H9 (cell line): ENCODE results near the gene EPAS1. TPM values are rescaled to one million over a fixed set of nuclear protein-coding genes. Genes with fewer than 3 reads are reported as not detected.

Source experiments
- DNase-seq: peaks from one replicate; pipeline ENCODE4 v3.0.0-alpha.2; 2017
- H2AFZ ChIP-seq: one replicate; pipeline ENCODE4 v1.6.1; 2013; ENCODE audit warnings: mild to moderate bottlenecking, low read length, control low read depth, moderate library complexity
- H2AK5ac ChIP-seq: 2 replicates; pipeline ENCODE4 v1.6.1; 2013; ENCODE audit warnings: low read length, control low read depth, mixed read lengths; ENCODE audit not compliant: insufficient read length
- H2BK120ac ChIP-seq: one replicate; pipeline ENCODE4 v1.6.1; 2013; ENCODE audit warnings: low read depth, mild to moderate bottlenecking, low read length, control low read depth, inconsistent platforms; ENCODE audit not compliant: poor library complexity, severe bottlenecking
- H2BK12ac ChIP-seq: 2 replicates; pipeline ENCODE4 v1.6.1; 2013; ENCODE audit warnings: low read length, control low read depth, mixed read lengths, low read depth; ENCODE audit not compliant: insufficient read length
- H2BK15ac ChIP-seq: 2 replicates; pipeline ENCODE4 v1.6.1; 2013; ENCODE audit warnings: low read depth, low read length, control low read depth
- H2BK20ac ChIP-seq: one replicate; pipeline ENCODE4 v1.6.1; 2013; ENCODE audit warnings: low read depth, mild to moderate bottlenecking, low read length, control low read depth, inconsistent platforms; ENCODE audit not compliant: poor library complexity, severe bottlenecking
- H2BK5ac ChIP-seq: 2 replicates; pipeline ENCODE4 v1.6.1; 2013; ENCODE audit warnings: low read length, control low read depth, mixed read lengths; ENCODE audit not compliant: insufficient read length
- H3K14ac ChIP-seq: 2 replicates; pipeline ENCODE4 v1.6.1; 2013; ENCODE audit warnings: low read length, control low read depth; ENCODE audit not compliant: insufficient read depth
- H3K18ac ChIP-seq: 2 replicates; pipeline ENCODE4 v1.6.1; 2013; ENCODE audit warnings: low read depth, mild to moderate bottlenecking, mixed read lengths, low read length, control low read depth; ENCODE audit not compliant: insufficient read length
- H3K23ac ChIP-seq: 2 replicates; pipeline ENCODE4 v1.6.1; 2013; ENCODE audit warnings: low read length, control low read depth, mixed read lengths, low read depth; ENCODE audit not compliant: insufficient read length
- H3K23me2 ChIP-seq: 2 replicates; pipeline ENCODE4 v1.6.1; 2013; ENCODE audit warnings: low read depth, mild to moderate bottlenecking, mixed read lengths, low read length, control low read depth; ENCODE audit not compliant: insufficient read length, poor library complexity, severe bottlenecking
- H3K27ac ChIP-seq: 2 replicates; pipeline ENCODE4 v1.5.1; 2013; ENCODE audit warnings: low read length, control low read depth, mixed read lengths, low read depth; ENCODE audit not compliant: insufficient read length
- H3K27me3 ChIP-seq: 2 replicates; pipeline ENCODE4 v1.6.1; 2013; ENCODE audit warnings: low read length, control low read depth, inconsistent platforms; ENCODE audit not compliant: insufficient read depth
- H3K4ac ChIP-seq: 2 replicates; pipeline ENCODE4 v1.6.1; 2013; ENCODE audit warnings: low read depth, mild to moderate bottlenecking, control low read depth, inconsistent platforms, low read length, moderate library complexity
- H3K4me1 ChIP-seq: 2 replicates; pipeline ENCODE4 v1.6.1; 2013; ENCODE audit warnings: low read length, control low read depth, inconsistent platforms; ENCODE audit not compliant: insufficient read depth
- H3K4me2 ChIP-seq: 2 replicates; pipeline ENCODE4 v1.6.1; 2013; ENCODE audit warnings: low read length, control low read depth, mixed read lengths; ENCODE audit not compliant: insufficient read length, insufficient read depth
- H3K56ac ChIP-seq: 2 replicates; pipeline ENCODE4 v1.6.1; 2013; ENCODE audit warnings: low read depth, mild to moderate bottlenecking, mixed read lengths, low read length, control low read depth; ENCODE audit not compliant: insufficient read length
- H3K79me1 ChIP-seq: 2 replicates; pipeline ENCODE4 v1.6.1; 2013; ENCODE audit warnings: low read depth, mild to moderate bottlenecking, moderate library complexity, low read length, control low read depth, inconsistent platforms; ENCODE audit not compliant: insufficient read depth, poor library complexity, severe bottlenecking
- H3K79me2 ChIP-seq: 2 replicates; pipeline ENCODE4 v1.6.1; 2013; ENCODE audit warnings: low read length, control low read depth, inconsistent platforms; ENCODE audit not compliant: insufficient read depth
- H3K9ac ChIP-seq: 2 replicates; pipeline ENCODE4 v1.6.1; 2013; ENCODE audit warnings: low read length, control low read depth, mixed read lengths; ENCODE audit not compliant: insufficient read length; ENCODE audit errors: extremely low read depth
- H3K9me3 ChIP-seq: one replicate; pipeline ENCODE4 v1.6.1; 2013; ENCODE audit warnings: low read depth, low read length, inconsistent platforms; ENCODE audit not compliant: control insufficient read depth
- H3T11ph ChIP-seq: one replicate; pipeline ENCODE4 v1.6.1; 2013; ENCODE audit warnings: mild to moderate bottlenecking, low read length, control low read depth, inconsistent platforms
- H4K20me1 ChIP-seq: one replicate; pipeline ENCODE4 v1.6.1; 2013; ENCODE audit not compliant: control insufficient read depth, insufficient read length, insufficient read depth
- H4K5ac ChIP-seq: 2 replicates; pipeline ENCODE4 v1.6.1; 2013; ENCODE audit warnings: low read depth, mild to moderate bottlenecking, mixed read lengths, low read length, control low read depth; ENCODE audit not compliant: insufficient read length
- H4K8ac ChIP-seq: replicated peaks from 2 replicates; pipeline ENCODE4 v1.6.1; 2013; ENCODE audit warnings: low read length, control low read depth, mixed read lengths, low read depth; ENCODE audit not compliant: insufficient read length
- H4K91ac ChIP-seq: 2 replicates; pipeline ENCODE4 v1.6.1; 2013; ENCODE audit warnings: low read depth, mild to moderate bottlenecking, moderate library complexity, mixed read lengths, low read length, control low read depth; ENCODE audit not compliant: insufficient read length
- H3K27ac Mint-ChIP-seq, 3 experiments: 2 replicates in 2 of 3; 3 replicates in 1 of 3; pipeline ENCODE4 v1.8.0; 2020 to 2021; ENCODE audit warnings: mixed read lengths in 3 of 3, mild to moderate bottlenecking in 1 of 3, moderate library complexity in 1 of 3
- H3K27me3 Mint-ChIP-seq: 2 replicates; pipeline ENCODE4 v1.8.0; 2021; ENCODE audit warnings: low read depth, mild to moderate bottlenecking, moderate library complexity, mixed read lengths
- H3K36me3 Mint-ChIP-seq, 3 experiments: 2 replicates in 2 of 3; 3 replicates in 1 of 3; pipeline ENCODE4 v1.8.0; 2020 to 2021; ENCODE audit warnings: low read depth in 3 of 3, mixed read lengths in 3 of 3; ENCODE audit not compliant: insufficient read depth in 1 of 3
- H3K4me1 Mint-ChIP-seq, 2 experiments: 2 replicates each; pipeline ENCODE4 v1.8.0; 2020; ENCODE audit warnings: mixed read lengths in 2 of 2
- H3K4me3 Mint-ChIP-seq, 2 experiments: 2 replicates in 1 of 2; 3 replicates in 1 of 2; pipeline ENCODE4 v1.8.0; 2020 to 2021; ENCODE audit warnings: mild to moderate bottlenecking in 2 of 2, mixed read lengths in 2 of 2, moderate library complexity in 1 of 2
- H3K9me3 Mint-ChIP-seq, 2 experiments: 2 replicates in 1 of 2; 3 replicates in 1 of 2; pipeline ENCODE4 v1.8.0; 2020; ENCODE audit warnings: mild to moderate bottlenecking in 2 of 2, mixed read lengths in 2 of 2, moderate library complexity in 1 of 2
- CTCF ChIP-seq: fragments of 200-600 bp; sonication (generic); conservative IDR thresholded peaks from 3 replicates; pipeline ENCODE4 v1.8.0; 2021; ENCODE audit warnings: antibody characterized with exemption, mild to moderate bottlenecking
- WGBS: extraction: QIAGEN DNeasy Blood & Tissue Kit; methylation state at CpG from one replicate; pipeline ENCODE4 v1.1.7; 2013; ENCODE audit warnings: missing lambda C conversion rate, low lambda C conversion rate, mixed read lengths; ENCODE audit not compliant: insufficient read length; ENCODE audit errors: extremely low coverage; 5-methylcytosine and 5-hydroxymethylcytosine counted together
- total RNA-seq: library from RNA; stranded (reverse); gene quantifications from 2 replicates; pipeline ENCODE4 v1.2.1, GENCODE V29; 2021

Gene EPAS1
- total RNA-seq, 1 experiment from 2014 or later = 1.1 TPM

GRCh38 chr2:46411245-46411641 lies 114.0 kb downstream of the EPAS1 start:
- H3K9me3 Mint-ChIP-seq = peaks cover 3 to 7% of the 10 kb centered on the region in 2 experiments; a peak in 4 of 5 replicates

More at GRCh38 chr2:46411245-46411641, 114.0 kb downstream of the EPAS1 start:
- H3K9ac ChIP-seq = no peak overlapping the region
- H3K4ac ChIP-seq = no peak overlapping the region
- H4K8ac ChIP-seq = no peak overlapping the region
- H3K23me2 ChIP-seq = no peaks in the 10 kb centered on the region
- H4K5ac ChIP-seq = no peak overlapping the region
- no peaks in the 10 kb centered on the region for H3K9me3 ChIP-seq
- no peak for DNase-seq
- no peak overlapping the region for H3K27ac ChIP-seq
- no CpG with 5 or more reads among the region's 2 CpGs for WGBS
- H3K79me2 ChIP-seq = no peaks in the 10 kb centered on the region
- H3K27ac Mint-ChIP-seq = no peak overlapping the region
- no peak overlapping the region for H2BK12ac ChIP-seq
- H3K14ac ChIP-seq = no peak overlapping the region
- H3K27me3 ChIP-seq = no peaks in the 10 kb centered on the region
- H3K79me1 ChIP-seq = no peaks in the 10 kb centered on the region
- H2BK20ac ChIP-seq = no peak overlapping the region
- H3K4me2 ChIP-seq = no peak overlapping the region
- H3K36me3 Mint-ChIP-seq = peaks cover 0 to 8% (median 0%) of the 10 kb centered on the region in 3 experiments; a peak in 3 of 7 replicates
- no peak overlapping the region for H2BK120ac ChIP-seq
- no peak overlapping the region for H3K56ac ChIP-seq
- no peak overlapping the region for H3T11ph ChIP-seq
- no peak overlapping the region for H2AFZ ChIP-seq
- H4K20me1 ChIP-seq = no peaks in the 10 kb centered on the region
- H3K18ac ChIP-seq = no peak overlapping the region
- no peak overlapping the region for H3K4me3 Mint-ChIP-seq
- no peak for TF ChIP-seq CTCF
- no peak overlapping the region for H2AK5ac ChIP-seq
- H3K27me3 Mint-ChIP-seq = no peaks in the 10 kb centered on the region
- no peak overlapping the region for H2BK5ac ChIP-seq
- H4K91ac ChIP-seq = no peak overlapping the region
- H2BK15ac ChIP-seq = no peak overlapping the region
- H3K4me1 ChIP-seq = no peaks in the 10 kb centered on the region
- H3K23ac ChIP-seq = no peak overlapping the region
- peaks cover 9 to 17% of the 10 kb centered on the region in 2 experiments for H3K4me1 Mint-ChIP-seq
